H1 (cell line): ENCODE measurements around the gene HAUS2. TPM values are rescaled to one million over a fixed set of nuclear protein-coding genes. Genes with fewer than 3 reads are reported as not detected.

ENCODE experiments used
- ZNF274 ChIP-seq: IDR thresholded peaks from 2 replicates; pipeline ENCODE4 v1.7.0; 2012; ENCODE audit warnings: low read length, borderline replicate concordance; ENCODE audit errors: extremely low read depth
- polyA plus RNA-seq, 7 experiments: library from polyadenylated mRNA; depleted of rRNA in 3 of 7; stranded (reverse) in 5 of 7; unstranded in 2 of 7; fragments of >200 nt in 5 of 7; fragments of 200-250 nt in 2 of 7; gene quantifications; 1 replicate in 5 of 7; 2 replicates in 1 of 7; 4 replicates in 1 of 7; pipeline versions ENCODE4 v1.2.1 to v1.2.3, GENCODE V29; 2011 to 2013; ENCODE audit warnings: missing spikeins in 2 of 7, mixed read lengths in 2 of 7
- total RNA-seq: library from RNA; stranded (reverse); fragmentation: NEBNext Ultra II Directional; extraction: Animal tissue kit (Norgen Biotek cat#: 25700); gene quantifications from 2 replicates; pipeline ENCODE4 v1.2.1, GENCODE V29; 2021
- TF ChIP-seq, protein P1 (sequence below): fragments of 300-600 bp; sonication (generic); IDR thresholded peaks from 2 replicates; pipeline ENCODE4 v1.7.1; 2012; ENCODE audit warnings: low read length, moderate library complexity, mild to moderate bottlenecking, inconsistent platforms; ENCODE audit not compliant: insufficient replicate concordance

The HAUS2 gene
- total and polyA plus RNA-seq, 2 of the 8 experiments (the other 6 are each of a cell fraction or from before 2014, with no cell fraction given) = 12.1 to 33.5 TPM

DNA sequence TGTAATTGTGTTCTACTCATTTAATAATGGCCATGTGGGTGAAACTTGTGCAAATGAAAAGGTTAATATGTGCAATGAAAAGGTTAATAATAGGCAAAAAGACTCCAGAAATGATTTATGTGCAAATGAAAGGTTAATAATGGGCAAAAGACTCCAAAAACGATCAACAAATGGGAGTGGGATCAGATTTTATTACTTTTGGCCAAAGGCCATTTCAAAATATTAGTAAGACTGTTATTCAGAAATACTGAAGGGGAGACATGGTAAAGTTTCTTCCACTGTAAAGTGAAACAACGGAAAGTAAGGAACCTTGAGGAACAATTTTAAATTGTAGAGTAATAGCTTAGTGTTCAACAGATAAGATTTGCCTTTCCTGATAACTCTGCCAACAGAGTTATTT, 67.5 kb downstream of the HAUS2 start (continued):
- TF ChIP-seq, protein P1, sequence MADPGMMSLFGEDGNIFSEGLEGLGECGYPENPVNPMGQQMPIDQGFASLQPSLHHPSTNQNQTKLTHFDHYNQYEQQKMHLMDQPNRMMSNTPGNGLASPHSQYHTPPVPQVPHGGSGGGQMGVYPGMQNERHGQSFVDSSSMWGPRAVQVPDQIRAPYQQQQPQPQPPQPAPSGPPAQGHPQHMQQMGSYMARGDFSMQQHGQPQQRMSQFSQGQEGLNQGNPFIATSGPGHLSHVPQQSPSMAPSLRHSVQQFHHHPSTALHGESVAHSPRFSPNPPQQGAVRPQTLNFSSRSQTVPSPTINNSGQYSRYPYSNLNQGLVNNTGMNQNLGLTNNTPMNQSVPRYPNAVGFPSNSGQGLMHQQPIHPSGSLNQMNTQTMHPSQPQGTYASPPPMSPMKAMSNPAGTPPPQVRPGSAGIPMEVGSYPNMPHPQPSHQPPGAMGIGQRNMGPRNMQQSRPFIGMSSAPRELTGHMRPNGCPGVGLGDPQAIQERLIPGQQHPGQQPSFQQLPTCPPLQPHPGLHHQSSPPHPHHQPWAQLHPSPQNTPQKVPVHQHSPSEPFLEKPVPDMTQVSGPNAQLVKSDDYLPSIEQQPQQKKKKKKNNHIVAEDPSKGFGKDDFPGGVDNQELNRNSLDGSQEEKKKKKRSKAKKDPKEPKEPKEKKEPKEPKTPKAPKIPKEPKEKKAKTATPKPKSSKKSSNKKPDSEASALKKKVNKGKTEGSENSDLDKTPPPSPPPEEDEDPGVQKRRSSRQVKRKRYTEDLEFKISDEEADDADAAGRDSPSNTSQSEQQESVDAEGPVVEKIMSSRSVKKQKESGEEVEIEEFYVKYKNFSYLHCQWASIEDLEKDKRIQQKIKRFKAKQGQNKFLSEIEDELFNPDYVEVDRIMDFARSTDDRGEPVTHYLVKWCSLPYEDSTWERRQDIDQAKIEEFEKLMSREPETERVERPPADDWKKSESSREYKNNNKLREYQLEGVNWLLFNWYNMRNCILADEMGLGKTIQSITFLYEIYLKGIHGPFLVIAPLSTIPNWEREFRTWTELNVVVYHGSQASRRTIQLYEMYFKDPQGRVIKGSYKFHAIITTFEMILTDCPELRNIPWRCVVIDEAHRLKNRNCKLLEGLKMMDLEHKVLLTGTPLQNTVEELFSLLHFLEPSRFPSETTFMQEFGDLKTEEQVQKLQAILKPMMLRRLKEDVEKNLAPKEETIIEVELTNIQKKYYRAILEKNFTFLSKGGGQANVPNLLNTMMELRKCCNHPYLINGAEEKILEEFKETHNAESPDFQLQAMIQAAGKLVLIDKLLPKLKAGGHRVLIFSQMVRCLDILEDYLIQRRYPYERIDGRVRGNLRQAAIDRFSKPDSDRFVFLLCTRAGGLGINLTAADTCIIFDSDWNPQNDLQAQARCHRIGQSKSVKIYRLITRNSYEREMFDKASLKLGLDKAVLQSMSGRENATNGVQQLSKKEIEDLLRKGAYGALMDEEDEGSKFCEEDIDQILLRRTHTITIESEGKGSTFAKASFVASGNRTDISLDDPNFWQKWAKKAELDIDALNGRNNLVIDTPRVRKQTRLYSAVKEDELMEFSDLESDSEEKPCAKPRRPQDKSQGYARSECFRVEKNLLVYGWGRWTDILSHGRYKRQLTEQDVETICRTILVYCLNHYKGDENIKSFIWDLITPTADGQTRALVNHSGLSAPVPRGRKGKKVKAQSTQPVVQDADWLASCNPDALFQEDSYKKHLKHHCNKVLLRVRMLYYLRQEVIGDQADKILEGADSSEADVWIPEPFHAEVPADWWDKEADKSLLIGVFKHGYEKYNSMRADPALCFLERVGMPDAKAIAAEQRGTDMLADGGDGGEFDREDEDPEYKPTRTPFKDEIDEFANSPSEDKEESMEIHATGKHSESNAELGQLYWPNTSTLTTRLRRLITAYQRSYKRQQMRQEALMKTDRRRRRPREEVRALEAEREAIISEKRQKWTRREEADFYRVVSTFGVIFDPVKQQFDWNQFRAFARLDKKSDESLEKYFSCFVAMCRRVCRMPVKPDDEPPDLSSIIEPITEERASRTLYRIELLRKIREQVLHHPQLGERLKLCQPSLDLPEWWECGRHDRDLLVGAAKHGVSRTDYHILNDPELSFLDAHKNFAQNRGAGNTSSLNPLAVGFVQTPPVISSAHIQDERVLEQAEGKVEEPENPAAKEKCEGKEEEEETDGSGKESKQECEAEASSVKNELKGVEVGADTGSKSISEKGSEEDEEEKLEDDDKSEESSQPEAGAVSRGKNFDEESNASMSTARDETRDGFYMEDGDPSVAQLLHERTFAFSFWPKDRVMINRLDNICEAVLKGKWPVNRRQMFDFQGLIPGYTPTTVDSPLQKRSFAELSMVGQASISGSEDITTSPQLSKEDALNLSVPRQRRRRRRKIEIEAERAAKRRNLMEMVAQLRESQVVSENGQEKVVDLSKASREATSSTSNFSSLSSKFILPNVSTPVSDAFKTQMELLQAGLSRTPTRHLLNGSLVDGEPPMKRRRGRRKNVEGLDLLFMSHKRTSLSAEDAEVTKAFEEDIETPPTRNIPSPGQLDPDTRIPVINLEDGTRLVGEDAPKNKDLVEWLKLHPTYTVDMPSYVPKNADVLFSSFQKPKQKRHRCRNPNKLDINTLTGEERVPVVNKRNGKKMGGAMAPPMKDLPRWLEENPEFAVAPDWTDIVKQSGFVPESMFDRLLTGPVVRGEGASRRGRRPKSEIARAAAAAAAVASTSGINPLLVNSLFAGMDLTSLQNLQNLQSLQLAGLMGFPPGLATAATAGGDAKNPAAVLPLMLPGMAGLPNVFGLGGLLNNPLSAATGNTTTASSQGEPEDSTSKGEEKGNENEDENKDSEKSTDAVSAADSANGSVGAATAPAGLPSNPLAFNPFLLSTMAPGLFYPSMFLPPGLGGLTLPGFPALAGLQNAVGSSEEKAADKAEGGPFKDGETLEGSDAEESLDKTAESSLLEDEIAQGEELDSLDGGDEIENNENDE = no peak
- TF ChIP-seq ZNF274 = no peak
